ENCODE results near the gene LRCH4.

LRCH4 gene, protein sequence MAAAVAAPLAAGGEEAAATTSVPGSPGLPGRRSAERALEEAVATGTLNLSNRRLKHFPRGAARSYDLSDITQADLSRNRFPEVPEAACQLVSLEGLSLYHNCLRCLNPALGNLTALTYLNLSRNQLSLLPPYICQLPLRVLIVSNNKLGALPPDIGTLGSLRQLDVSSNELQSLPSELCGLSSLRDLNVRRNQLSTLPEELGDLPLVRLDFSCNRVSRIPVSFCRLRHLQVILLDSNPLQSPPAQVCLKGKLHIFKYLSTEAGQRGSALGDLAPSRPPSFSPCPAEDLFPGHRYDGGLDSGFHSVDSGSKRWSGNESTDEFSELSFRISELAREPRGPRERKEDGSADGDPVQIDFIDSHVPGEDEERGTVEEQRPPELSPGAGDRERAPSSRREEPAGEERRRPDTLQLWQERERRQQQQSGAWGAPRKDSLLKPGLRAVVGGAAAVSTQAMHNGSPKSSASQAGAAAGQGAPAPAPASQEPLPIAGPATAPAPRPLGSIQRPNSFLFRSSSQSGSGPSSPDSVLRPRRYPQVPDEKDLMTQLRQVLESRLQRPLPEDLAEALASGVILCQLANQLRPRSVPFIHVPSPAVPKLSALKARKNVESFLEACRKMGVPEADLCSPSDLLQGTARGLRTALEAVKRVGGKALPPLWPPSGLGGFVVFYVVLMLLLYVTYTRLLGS
- total RNA-seq = 11.8 to 49.8 reads per million in 2 experiments

DNA sequence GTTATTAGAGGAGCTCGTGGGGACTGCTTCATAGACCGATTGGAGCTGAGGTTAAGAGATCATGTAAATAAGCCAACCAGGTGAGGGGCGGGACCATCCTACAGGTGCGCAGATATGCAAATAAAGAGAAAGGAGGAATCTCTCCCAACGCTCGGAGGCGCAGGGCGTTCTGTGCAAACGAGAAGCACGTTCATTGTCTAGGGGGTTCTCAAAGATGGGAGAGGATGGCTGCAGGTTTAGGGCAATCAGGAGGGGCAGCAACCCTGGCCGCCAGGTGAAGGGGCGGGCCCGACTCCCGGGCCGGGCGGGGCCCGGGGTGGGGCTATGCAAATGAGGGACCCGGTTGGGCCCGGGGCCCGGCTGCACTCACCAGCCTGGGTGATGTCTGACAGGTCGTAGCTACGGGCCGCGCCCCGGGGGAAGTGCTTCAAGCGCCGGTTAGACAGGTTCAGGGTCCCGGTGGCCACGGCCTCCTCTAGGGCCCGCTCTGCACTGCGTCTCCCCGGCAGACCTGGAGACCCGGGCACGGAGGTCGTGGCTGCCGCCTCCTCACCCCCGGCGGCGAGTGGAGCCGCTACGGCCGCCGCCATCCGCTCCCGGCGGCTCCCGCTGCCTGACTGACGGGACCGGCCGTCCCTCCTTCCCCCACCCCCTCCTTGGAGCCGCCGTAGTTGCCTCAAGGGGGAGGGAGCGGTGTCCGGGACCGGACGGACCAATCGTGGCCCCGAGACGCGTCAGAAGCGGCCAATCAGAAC is at the start of gene LRCH4:
Gene LRCH4, minus strand, starts transcription at position 619 of the 755 bp plus-strand sequence. Its CDS starts 29 bp downstream, at position 590.
- DNase-seq (ENCODE audit: low read depth) = peak; percentile 50

DNA sequence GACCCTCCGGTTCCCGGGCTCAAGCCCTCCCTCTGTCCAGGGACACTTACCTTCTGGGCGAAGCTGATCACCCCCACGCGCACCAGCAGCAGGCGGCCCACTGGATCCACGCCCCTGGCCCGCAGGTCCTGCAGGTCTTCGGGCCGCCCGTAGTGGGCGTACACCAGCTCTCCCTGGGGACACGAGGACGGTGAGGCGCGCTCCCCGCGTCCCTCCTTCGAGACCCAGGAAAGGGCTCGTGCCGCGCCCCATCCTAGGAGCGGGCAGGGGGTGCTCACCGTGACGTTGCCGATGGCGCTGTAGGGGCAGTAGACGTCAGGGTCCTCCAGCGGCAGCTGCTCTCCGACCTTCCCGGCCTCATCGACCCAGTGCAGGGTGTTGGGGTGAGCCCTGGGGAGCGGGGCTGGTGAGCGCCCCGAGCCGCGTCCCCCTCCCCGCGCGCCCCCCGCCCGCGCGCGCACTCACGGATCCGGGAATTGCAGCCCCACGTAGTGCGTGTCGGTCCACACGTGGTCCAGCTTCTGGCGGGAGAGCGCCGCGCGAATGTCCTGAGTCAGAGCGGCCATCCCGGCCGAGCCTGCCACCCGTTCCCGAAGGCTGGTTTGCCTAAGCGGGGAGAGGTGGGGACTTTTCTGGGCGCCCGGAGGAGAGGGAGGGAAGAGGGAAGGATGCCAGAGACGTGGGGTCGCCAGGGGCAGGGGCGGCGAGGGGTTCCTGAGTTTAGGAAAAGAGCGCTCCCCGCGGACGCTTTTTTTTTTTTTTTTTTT is 47.2 kb upstream of the LRCH4 start:
- peak; percentile 28 for DNase-seq (ENCODE audit: low read depth)

DNA sequence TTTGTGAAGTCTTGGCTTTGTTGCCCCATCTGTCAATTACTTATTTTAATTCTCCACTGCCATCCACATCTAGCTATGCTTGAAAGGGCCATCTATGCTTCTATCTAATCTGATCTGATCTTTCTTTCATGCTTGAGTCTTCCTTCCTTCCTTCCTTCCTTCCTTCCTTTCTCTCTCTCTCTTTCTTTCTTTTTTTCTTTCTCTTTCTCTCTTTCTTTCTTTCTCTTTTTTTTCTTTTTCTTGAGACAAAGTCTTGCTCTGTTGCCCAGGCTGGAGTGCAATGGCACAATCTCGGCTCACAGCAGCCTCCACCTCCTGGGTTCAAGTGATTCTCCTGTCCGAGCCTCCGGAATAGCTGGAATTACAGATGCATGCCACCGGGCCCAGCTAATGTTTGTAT is 44.1 kb upstream of the LRCH4 start:
- DNase-seq (ENCODE audit: low read depth) = no peak

DNA sequence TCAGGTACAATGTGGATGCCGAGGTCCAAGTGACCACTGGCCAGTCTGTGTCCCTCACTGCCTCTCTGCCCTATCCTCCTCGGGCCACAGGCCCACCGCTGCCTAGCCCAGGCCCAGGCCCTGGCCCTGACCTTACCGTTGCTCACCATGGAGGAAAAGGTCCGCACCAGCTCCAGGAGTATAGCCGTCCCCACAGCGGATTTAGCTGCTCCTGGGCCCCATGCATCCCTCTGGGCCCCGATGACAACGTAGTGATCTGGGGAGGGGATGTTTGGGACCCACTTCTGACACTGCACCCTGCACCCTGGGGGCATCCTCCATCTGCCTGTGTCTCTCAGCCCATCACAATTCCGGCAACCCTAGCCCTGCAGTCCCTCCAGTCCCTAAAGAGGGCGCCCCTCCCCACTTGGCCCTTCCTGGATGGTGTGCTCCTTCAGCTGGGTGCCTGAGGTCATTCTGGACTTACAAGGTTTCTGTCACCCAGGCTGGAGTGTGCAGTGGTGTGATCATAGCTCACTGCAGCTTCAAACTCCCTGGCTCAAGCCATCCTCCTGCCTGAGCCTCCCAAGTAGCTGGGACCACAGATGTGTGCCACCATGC is 43.3 kb upstream of the LRCH4 start:
- DNase-seq (ENCODE audit: low read depth) = no peak

DNA sequence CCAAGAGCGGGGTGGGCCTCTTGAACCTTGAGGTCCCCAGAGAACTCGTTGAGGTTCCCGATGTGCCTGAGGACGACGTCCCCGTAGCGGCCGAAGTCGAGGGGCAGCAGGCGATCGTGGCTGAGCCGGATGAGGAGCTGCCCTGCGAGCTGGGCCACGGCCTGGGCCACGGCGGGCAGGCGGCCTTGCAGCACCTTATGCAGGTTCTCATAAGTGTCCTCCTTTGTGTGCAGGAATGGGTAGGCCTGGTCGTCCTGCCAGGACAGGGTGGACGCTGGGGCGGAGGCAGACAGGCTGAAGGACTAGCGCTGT is 41.3 kb upstream of the LRCH4 start:
- no peak for DNase-seq (ENCODE audit: low read depth)

DNA sequence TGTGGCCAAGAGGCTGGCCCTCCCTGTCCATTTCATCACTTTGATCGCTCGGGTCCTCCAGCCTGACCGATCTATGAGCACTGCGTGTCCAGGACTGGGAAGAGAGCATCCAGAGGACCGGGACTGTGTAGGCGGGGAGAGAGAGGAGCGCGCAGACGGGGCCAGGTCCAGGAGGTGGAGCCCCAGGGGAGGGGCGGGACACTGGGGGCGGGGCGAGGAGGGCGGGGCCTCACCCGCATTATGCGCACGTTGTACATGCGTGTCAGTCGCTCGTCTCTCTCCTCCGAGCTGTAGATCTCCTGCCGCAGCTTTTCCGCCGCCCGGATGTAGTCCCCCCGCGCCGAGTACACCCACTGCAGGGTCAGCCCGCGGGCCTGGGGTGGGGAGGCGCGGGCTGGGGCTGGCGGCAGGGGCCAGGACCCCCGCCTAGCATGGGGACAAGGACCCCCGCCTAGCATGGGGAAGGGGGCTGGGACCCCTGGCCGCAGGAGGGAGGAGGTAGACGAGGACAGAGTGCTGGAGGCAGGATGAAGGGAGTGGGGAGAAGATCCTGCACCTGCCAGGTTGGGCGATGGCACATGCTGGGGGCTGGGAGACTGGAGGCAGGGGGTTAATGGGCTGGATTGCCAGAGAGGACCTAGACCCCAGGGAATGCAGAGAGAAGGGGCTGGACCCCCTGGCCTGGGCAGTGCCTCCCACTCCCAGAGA is 40.8 kb upstream of the LRCH4 start:
- peak; percentile 86 for DNase-seq (ENCODE audit: low read depth)

DNA sequence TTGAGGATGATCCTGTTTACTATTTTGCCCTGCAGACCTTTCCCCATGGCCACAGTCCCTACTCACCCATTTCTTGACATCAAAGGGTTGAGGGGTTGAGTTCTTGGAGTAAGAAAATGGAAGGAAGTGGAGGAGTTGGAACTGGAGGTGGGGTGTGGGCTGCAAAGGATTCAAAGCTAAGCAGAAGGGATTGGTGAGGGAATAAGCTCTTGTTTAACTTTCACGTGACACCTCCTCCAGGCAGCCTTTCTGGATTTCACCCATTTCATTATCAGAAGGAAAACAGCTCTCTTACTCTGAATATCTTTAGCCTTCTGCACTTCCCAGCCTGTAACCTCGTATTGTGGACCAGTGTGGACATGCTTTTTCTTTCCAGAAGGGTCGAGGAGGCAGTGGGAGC is 40.1 kb upstream of the LRCH4 start:
- DNase-seq (ENCODE audit: low read depth) = no peak

DNA sequence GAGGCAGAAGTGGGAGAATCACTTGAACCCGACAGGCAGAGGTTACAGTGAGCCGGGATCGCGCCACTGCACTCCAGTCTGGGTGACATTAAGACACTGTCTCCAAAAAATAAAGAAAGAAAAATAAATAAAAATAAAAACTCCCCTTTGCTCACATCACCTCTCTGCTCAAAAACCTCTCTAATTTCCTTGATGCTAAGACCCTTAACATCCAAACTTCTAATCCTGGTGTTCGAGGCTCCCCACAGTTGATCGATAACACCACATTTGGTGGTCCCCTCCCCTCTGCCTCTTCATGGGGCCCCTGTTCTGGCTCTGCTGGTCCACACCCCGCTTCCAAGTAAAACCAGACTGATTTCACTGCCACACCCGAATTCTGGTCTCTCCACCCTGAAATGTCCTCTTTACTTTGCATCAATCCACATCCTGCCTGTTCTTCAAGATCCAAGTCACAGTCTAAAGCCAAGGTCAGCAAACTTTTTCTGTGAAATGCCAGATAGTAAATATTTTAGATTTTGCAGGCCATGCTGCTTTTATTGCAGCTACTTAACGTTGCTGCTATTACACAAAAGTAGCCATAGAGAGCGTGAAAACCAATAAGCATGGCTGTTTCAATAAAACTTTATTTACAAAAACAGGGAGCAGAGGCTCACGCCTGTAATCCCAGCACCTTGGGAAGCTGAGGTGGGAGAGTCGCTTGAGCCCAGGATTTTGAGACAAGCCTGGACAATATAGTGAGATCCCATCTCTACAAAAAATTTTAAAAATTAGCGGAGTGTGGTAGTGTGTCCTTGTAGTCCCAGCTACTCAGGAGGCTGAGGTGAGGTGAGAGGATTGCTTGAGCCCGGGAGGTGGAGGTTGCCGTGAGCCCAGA is 38.3 kb upstream of the LRCH4 start:
- DNase-seq (ENCODE audit: low read depth) = no peak

DNA sequence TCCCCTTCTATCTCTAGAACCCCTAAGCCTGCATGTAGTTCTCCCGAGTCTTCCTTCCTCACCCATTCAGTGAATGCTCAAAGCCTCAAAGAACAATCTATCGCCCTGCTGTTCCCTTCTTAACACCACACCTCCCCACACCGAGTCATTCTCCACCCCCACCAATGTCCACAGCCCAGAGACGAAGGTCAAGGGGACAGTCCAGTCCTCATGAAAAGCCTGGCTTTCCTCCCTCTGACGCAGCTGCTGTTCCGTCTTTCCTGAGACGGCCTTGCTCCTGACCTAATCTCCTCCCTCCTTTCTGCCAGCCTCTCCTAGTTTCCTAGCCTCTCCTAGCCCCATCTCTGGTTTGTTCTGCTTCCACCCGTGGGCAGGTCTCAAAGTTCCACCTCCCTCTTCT is 35.6 kb upstream of the LRCH4 start:
- DNase-seq (ENCODE audit: low read depth) = no peak

DNA sequence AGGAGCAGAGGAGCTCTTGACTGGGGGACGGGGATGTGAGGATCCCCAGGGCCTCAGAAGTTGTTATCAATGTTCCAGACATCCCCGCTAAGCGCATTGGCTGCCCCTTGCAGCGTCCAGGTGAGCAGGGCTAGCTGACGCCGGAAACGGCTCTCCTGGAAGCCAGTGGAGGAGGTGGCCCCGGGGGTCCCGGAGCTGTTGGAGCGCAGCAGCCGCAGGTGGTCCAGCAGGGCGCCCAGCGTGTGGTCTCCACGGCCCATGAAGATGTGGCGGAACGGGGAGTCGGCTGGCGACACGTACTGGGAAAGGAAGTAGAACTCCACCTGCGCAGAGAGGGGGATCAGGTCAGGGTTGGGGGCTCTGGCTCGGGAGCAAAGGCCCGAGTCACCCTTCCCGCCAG is 34.9 kb upstream of the LRCH4 start:
- DNase-seq (ENCODE audit: low read depth) = no peak

DNA sequence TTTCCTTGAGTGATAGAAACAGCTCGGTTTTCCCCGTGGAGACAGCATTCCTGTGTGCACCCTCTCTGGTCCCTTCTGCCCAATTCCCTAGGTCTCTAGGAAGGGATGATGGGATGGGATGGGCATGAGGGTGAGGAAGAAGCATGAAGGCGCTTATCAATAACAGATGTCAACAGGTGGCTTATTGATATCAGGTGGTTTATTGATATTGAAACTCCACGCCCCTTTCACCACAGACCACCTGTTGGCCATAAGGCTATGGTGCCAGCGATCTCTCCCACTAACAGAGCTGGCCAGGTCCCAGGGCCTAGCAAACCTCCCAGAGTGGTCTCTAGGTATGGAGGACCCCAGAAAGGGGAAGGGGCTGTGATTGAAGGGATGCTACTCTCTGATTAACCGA is 34.3 kb upstream of the LRCH4 start:
- no peak for DNase-seq (ENCODE audit: low read depth)

DNA sequence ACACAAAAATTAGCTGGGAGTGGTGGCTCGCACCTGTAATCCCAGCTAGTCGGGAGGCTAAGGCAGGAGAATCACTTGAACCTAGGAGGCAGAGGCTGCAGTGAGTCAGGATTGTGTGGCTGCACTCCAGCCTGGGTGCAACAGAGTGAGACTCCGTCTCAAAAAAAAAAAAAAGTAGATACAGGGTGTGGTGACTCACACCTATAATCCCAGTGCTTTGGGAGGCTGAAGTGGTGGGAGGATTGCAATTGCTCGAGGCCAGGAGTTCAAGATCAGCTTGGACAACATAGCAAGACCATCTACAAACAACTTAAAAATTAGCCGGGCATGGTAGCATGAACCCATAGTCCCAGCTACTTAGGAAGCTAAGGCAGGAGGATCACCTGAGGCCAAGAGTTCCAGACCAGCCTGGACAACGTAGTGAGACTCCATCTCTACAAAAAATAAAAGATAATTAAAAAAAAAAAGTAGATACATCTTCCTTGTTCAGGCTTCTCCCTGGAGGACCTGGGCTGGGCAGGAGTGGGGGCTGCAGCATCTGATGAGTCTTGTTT is 28.5 kb upstream of the LRCH4 start:
- no peak for DNase-seq (ENCODE audit: low read depth)

DNA sequence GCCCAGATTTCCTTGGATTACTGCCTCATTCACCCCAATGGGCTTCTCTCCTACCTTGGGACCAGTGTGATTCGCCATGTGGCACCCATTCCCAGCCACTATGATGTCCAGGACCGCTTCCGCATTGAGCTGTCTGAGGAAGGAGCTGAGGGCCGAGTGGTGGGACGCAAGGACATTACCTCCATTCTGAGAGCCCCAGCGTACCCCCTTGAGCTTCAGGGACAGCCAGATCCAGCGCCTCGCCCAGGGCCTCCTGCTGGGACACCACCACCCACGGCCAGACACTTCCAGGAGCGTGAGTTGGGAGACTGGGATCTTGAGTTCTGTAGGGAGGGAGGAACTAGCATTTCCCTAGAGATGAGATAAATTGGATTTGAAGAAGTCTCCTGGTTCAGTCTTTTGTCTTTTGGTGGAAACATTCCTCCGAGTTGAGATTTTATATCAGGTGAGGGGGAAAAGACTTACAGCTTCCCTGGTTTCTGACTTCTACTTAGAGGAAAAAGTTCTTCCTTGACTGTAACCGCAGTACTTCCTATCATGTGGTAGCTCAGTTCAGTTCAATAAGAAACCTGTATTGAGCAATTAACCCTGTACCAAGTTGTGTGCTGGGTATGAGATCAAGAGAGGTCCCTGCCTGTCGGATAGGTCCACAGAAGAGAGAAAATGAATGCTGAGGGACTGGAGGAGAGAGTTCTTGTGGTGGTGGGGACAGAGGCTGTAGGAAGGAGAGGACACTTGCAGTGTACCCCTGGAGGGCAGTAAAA is 27.7 kb upstream of the LRCH4 start:
- DNase-seq (ENCODE audit: low read depth) = no peak

DNA sequence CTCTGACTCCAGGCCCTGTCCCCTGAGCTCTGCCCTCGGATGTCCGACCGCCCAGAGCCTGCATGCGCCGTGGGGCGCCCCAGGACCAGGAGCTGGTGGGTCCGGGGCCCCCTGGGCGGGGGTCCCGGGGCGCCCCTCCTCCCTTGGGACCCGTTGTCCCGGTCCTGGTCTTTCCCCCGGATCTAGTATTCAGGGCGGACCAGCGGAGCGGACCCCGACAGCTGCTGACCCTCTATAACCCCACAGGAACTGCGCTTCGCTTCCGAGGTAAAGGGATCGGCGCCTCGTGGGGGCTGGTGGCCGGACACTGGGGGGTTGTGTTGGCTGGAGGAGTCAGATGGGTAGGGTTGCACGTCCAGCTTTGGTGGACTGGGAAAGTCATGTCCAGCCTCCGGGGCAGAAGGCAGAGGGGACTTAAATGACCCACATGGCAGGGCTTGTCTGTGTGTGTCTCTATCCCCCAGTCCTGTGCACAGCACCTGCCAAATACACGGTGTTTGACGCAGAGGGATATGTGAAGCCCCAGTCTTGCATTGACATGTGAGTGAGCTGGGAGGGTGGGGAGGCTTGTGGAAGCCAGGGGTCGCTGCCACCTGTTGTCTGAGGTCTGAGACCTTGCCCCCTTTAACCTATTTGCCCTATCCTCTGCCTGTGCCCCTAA is 26.9 kb upstream of the LRCH4 start:
- DNase-seq (ENCODE audit: low read depth) = no peak

DNA sequence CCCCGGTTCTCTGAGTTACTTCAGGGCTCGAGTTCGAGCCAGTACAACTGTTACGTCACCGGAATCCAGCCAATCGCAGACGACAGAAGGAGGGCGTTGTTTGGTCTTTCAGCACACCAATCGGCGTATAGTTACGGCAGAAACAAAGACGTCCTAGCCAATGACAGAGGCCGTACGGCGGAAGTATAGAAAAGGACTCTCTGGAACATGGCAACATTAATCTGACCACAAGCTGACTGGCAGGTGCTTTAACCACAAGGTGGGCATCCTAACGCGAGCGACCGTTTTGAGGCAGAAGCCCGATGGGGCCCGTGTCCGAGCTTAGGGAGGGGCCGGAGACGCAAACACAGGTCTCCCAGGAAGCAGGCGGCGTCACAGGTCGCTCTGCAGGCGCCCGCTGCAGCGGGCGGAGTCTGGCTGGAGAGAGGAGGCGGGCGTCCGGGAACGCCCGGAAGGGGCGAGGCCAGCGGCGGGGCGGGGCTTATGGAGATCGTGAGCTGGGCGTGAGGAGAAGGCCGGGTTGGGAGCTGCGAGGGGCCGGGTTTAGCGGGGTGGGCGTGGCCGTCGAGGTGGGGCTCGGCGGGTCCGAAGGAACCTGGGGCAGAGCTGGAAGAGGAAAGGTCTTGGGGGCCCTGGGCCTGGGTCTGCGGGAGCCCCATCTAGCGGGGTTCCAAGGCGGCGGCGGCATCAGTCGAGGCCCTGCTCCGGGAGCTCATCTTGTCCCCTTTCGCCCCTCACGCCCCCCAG is 26.2 kb upstream of the LRCH4 start, which contains the start of gene MOSPD3:
Gene MOSPD3, plus strand, starts transcription at position 558 of the 747 bp plus-strand sequence. CDS start 252 bp downstream, outside the sequence.
- peak; percentile 96 for DNase-seq (ENCODE audit: low read depth)

DNA sequence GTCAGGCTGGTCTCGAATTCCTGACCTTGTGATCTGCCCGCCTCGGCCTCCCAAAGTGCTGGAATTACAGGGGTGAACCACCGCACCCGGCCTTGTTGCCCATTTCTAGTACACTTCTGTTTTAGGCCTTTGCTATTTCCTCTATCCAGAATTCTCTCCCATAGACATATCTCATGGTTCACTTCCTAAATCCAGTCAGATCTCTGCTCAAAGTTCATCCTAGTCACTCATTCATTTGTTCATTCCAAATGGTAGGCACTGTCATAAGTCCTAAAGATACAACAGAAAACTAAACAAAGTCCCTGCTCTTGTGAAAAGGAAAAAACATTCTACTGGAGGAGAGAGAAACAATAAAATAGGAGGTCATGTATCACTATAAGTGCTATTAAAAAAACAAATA is 24.0 kb upstream of the LRCH4 start:
- no peak for DNase-seq (ENCODE audit: low read depth)

DNA sequence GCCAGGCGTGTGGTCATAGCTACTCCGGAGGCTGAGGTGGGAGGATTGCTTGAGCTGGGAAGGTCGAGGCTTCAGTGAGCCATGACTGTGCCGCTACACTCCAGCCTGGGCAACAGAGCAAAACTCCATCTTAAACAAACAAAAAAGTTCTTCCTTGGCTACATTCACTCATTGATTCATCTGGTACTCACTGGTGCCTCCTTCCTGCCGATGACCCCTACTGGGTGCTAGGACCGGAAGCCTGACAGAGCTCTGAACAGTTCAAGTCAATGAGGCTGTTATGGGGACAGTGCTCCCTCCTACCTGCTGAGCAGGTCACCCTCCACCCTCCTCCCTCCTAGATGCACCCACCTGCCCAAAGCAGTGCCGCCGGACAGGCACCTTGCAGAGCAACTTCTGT is 21.2 kb upstream of the LRCH4 start:
- DNase-seq (ENCODE audit: low read depth) = no peak

DNA sequence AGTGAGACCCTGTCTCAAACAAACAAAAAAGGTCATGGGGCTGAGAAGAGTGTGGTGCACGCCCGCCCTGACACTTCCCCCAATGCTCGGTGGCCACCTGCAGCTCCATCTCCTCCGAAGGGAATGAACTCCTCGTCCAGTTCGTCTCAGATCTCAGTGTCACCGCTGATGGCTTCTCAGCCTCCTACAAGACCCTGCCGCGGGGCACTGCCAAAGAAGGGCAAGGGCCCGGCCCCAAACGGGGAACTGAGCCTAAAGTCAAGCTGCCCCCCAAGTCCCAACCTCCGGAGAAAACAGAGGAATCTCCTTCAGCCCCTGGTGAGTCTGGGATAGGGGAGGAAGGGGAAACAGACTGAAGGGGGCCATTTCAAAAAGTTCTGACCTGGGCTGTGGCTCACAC is 20.4 kb upstream of the LRCH4 start:
- DNase-seq (ENCODE audit: low read depth) = no peak

Measured in T follicular helper cell (primary cell).